ENCODE results near the gene C1QB. TPM values are rescaled to one million over a fixed set of nuclear protein-coding genes. Genes with fewer than 3 reads are reported as not detected.
"Not testable (repeated sequence)": the region's sequence is repeated elsewhere in the genome, so short reads cannot be mapped to it uniquely, and the experiment has no call there.

The C1QB gene
- total RNA-seq, 1 experiment from 2014 or later, result not detected

GRCh38 chr1:22673486-22674409, 20.7 kb downstream of the C1QB start:
- CTCF ChIA-PET, result interaction anchor here (0.8 to 1.2 kb wide), 2 partner anchors 31 to 215 kb away, joined by 3 to 4 read pairs; no protein-coding TSS in a partner anchor
- peak in 1 of 2 experiments; percentile 64 for DNase-seq
- Histone ChIP-seq H3K4me2 (no peak overlapping the region), H2AFZ (no peak overlapping the region), H3K4me1 (replicated peaks; ENCODE audit: insufficient read depth) (no peaks in the 10 kb centered on the region), H3K9me2 (ENCODE audit: insufficient read depth) (no peaks in the 10 kb centered on the region), H4K20me1 (ENCODE audit: insufficient read depth) (no peaks in the 10 kb centered on the region), H3K79me2 (ENCODE audit: low read depth) (no peaks in the 10 kb centered on the region), H3K36me3 (ENCODE audit: low read depth) (no peaks in the 10 kb centered on the region), H3K4me3 (no peak overlapping the region), H3K27ac (no peak overlapping the region), H3F3A (ENCODE audit: insufficient read depth, low read depth) (peaks cover 6% of the 10 kb centered on the region; the same call in 1 of the 2 replicates), H3K9me3 (ENCODE audit: insufficient read depth, low read depth) (no peaks in the 10 kb centered on the region), H3K27me3 (ENCODE audit: insufficient read depth, low read depth) (no peaks in the 10 kb centered on the region)
- intact Hi-C loops (cut with micrococcal nuclease; ENCODE audit: unreplicated experiment), result loop anchor here (1.0 to 2.0 kb wide), 5 partner anchors 31 to 291 kb away; no protein-coding TSS in a partner anchor
- peak; percentile 81 for TF ChIP-seq CTCF (conservative IDR thresholded peaks at IDR 0.05)
- no peak for TF ChIP-seq EZH2 (IDR thresholded peaks at IDR 0.05; ENCODE audit: low read depth)
- BruUV-seq (replicated peaks), result no TSS peak
- POLR2A ChIA-PET (ENCODE audit: unreplicated experiment), result no interaction called here

GRCh38 chr1:22674410-22674749, 21.3 kb downstream of the C1QB start:
- H3K27me3 ChIP-seq (ENCODE audit: insufficient read depth, low read depth), result no peaks in the 10 kb centered on the region
- no peak overlapping the region for H3K4me3 ChIP-seq
- no peak for DNase-seq
- no peaks in the 10 kb centered on the region for H3K9me2 ChIP-seq (ENCODE audit: insufficient read depth)
- no TSS peak for BruUV-seq (replicated peaks)
- H3K4me1 ChIP-seq (replicated peaks; ENCODE audit: insufficient read depth), result no peaks in the 10 kb centered on the region
- no peak overlapping the region for H3K4me2 ChIP-seq
- H4K20me1 ChIP-seq (ENCODE audit: insufficient read depth), result no peaks in the 10 kb centered on the region
- TF ChIP-seq EZH2 (IDR thresholded peaks at IDR 0.05; ENCODE audit: low read depth), result no peak
- TF ChIP-seq CTCF (conservative IDR thresholded peaks at IDR 0.05), result peak; percentile 20; the same call in 1 of the 2 replicates
- H3K79me2 ChIP-seq (ENCODE audit: low read depth), result no peaks in the 10 kb centered on the region
- H3K9me3 ChIP-seq (ENCODE audit: insufficient read depth, low read depth), result no peaks in the 10 kb centered on the region
- ChIA-PET CTCF (interaction anchor here (0.8 to 1.2 kb wide), 2 partner anchors 30 to 214 kb away, joined by 3 to 4 read pairs; no protein-coding TSS in a partner anchor), POLR2A (ENCODE audit: unreplicated experiment) (no interaction called here)
- H2AFZ ChIP-seq, result no peak overlapping the region
- H3F3A ChIP-seq (ENCODE audit: insufficient read depth, low read depth), result peaks cover 9% of the 10 kb centered on the region; the same call in 1 of the 2 replicates
- H3K27ac ChIP-seq, result no peak overlapping the region
- intact Hi-C loops (cut with micrococcal nuclease; ENCODE audit: unreplicated experiment), result loop anchor here (1.0 to 2.0 kb wide), 5 partner anchors 30 to 290 kb away; no protein-coding TSS in a partner anchor
- no peaks in the 10 kb centered on the region for H3K36me3 ChIP-seq (ENCODE audit: low read depth)

- H3K4me2 ChIP-seq; H3K79me2 ChIP-seq (ENCODE audit: low read depth); H3K4me3 ChIP-seq; POLR2A ChIA-PET (ENCODE audit: unreplicated experiment); DNase-seq; BruUV-seq (replicated peaks); H4K20me1 ChIP-seq (ENCODE audit: insufficient read depth); CTCF ChIA-PET; H3K4me1 ChIP-seq (replicated peaks; ENCODE audit: insufficient read depth); H3K27me3 ChIP-seq (ENCODE audit: insufficient read depth, low read depth); H3K9me2 ChIP-seq (ENCODE audit: insufficient read depth); H3F3A ChIP-seq (ENCODE audit: insufficient read depth, low read depth); intact Hi-C loops (cut with micrococcal nuclease; ENCODE audit: unreplicated experiment); H3K36me3 ChIP-seq (ENCODE audit: low read depth); H3K27ac ChIP-seq; H3K9me3 ChIP-seq (ENCODE audit: insufficient read depth, low read depth); H2AFZ ChIP-seq: not testable (repeated sequence)
Observed at GRCh38 chr1:22676151-22676550, 23.1 kb downstream of the C1QB start.
